Mesenchymal stem cell (in vitro differentiated cells and primary cell): ENCODE data around the gene EML6.
"Not testable (repeated sequence)": the region's sequence is repeated elsewhere in the genome, so short reads cannot be mapped to it uniquely, and the experiment has no call there.

Experiments
- DNase-seq: peaks from one replicate; pipeline ENCODE4 v3.0.0-alpha.2; 2013
- H2AFZ ChIP-seq: one replicate; pipeline ENCODE4 v1.6.1; 2013; ENCODE audit warnings: low read depth, mild to moderate bottlenecking, control low read depth, inconsistent platforms, low read length, moderate library complexity
- H2AK5ac ChIP-seq: 2 replicates; pipeline ENCODE4 v1.6.1; 2013; ENCODE audit warnings: low read length, moderate library complexity, mild to moderate bottlenecking, inconsistent platforms; ENCODE audit not compliant: severe bottlenecking
- H2BK120ac ChIP-seq: one replicate; pipeline ENCODE4 v1.6.1; 2013; ENCODE audit warnings: low read depth, mild to moderate bottlenecking, inconsistent platforms, low read length, moderate library complexity
- H2BK12ac ChIP-seq, 2 experiments: one replicate each; pipeline ENCODE4 v1.6.1; 2013; ENCODE audit warnings: inconsistent platforms in 2 of 2, low read length in 2 of 2, mild to moderate bottlenecking in 2 of 2, moderate library complexity in 2 of 2, control low read depth in 1 of 2
- H2BK15ac ChIP-seq: one replicate; pipeline ENCODE4 v1.6.1; 2013; ENCODE audit warnings: mild to moderate bottlenecking, low read depth, inconsistent platforms; ENCODE audit not compliant: poor library complexity, severe bottlenecking
- H2BK5ac ChIP-seq: 2 replicates; pipeline ENCODE4 v1.6.1; 2013; ENCODE audit warnings: low read depth, mild to moderate bottlenecking, low read length, control low read depth, inconsistent platforms; ENCODE audit not compliant: poor library complexity, severe bottlenecking
- H3K14ac ChIP-seq, 2 experiments: one replicate each; pipeline ENCODE4 v1.6.1; 2013; ENCODE audit warnings: inconsistent platforms in 2 of 2, low read length in 2 of 2, control low read depth in 1 of 2, mild to moderate bottlenecking in 1 of 2, moderate library complexity in 1 of 2
- H3K18ac ChIP-seq, 2 experiments: one replicate each; pipeline ENCODE4 v1.6.1; 2013; ENCODE audit warnings: inconsistent platforms in 2 of 2, low read length in 2 of 2, control low read depth in 1 of 2, low read depth in 1 of 2, mild to moderate bottlenecking in 1 of 2
- H3K23ac ChIP-seq, 2 experiments: one replicate each; pipeline ENCODE4 v1.6.1; 2013; ENCODE audit warnings: inconsistent platforms in 2 of 2, low read length in 2 of 2, mild to moderate bottlenecking in 2 of 2, moderate library complexity in 2 of 2, control low read depth in 1 of 2
- H3K27ac ChIP-seq: 2 replicates; pipeline ENCODE4 v1.5.1; 2013; ENCODE audit warnings: mild to moderate bottlenecking, moderate library complexity, low read length, control low read depth, inconsistent platforms; ENCODE audit not compliant: poor library complexity, severe bottlenecking
- H3K27me3 ChIP-seq, 2 experiments: 2 replicates each; pipeline versions ENCODE4 v1.6.1 to v1.7.0; 2013; ENCODE audit warnings: low read length in 2 of 2, mild to moderate bottlenecking in 2 of 2, moderate library complexity in 2 of 2, control low read depth in 1 of 2, inconsistent platforms in 1 of 2; ENCODE audit not compliant: control insufficient read depth in 1 of 2, insufficient read depth in 1 of 2
- H3K36me3 ChIP-seq, 2 experiments: 2 replicates each; pipeline versions ENCODE4 v1.6.1 to v1.7.0; 2013; ENCODE audit warnings: low read length in 2 of 2, control low read depth in 1 of 2, inconsistent platforms in 1 of 2, low read depth in 1 of 2, mild to moderate bottlenecking in 1 of 2; ENCODE audit not compliant: insufficient read depth in 2 of 2, control insufficient read depth in 1 of 2
- H3K4ac ChIP-seq, 2 experiments: one replicate each; pipeline ENCODE4 v1.6.1; 2013; ENCODE audit warnings: inconsistent platforms in 2 of 2, low read length in 2 of 2, mild to moderate bottlenecking in 2 of 2, moderate library complexity in 2 of 2, control low read depth in 1 of 2, low read depth in 1 of 2
- H3K4me1 ChIP-seq: 2 replicates; pipeline ENCODE4 v1.6.1; 2013; ENCODE audit warnings: low read depth, low read length, control low read depth; ENCODE audit not compliant: control insufficient read depth, insufficient read depth
- H3K4me2 ChIP-seq: 2 replicates; pipeline ENCODE4 v1.6.1; 2013; ENCODE audit warnings: low read length, mild to moderate bottlenecking, inconsistent platforms; ENCODE audit not compliant: poor library complexity, severe bottlenecking
- H3K4me3 ChIP-seq, 2 experiments: 2 replicates each; pipeline versions ENCODE4 v1.5.1 to v1.7.0; 2013; ENCODE audit warnings: low read length in 2 of 2, mild to moderate bottlenecking in 2 of 2, control low read depth in 1 of 2, low read depth in 1 of 2; ENCODE audit not compliant: insufficient read depth in 1 of 2
- H3K79me1 ChIP-seq: replicated peaks from 2 replicates; pipeline ENCODE4 v1.6.1; 2013; ENCODE audit warnings: mild to moderate bottlenecking, control low read depth, low read length, inconsistent platforms; ENCODE audit not compliant: poor library complexity, severe bottlenecking
- H3K9ac ChIP-seq: 2 replicates; pipeline ENCODE4 v1.7.0; 2013; ENCODE audit warnings: mild to moderate bottlenecking, low read length, moderate library complexity
- H3K9me3 ChIP-seq: 2 replicates; pipeline ENCODE4 v1.7.0; 2013; ENCODE audit warnings: mild to moderate bottlenecking, low read length; ENCODE audit not compliant: control insufficient read depth
- H4K8ac ChIP-seq: one replicate; pipeline ENCODE4 v1.6.1; 2013; ENCODE audit warnings: inconsistent platforms, mild to moderate bottlenecking, low read length, moderate library complexity
- H4K91ac ChIP-seq: one replicate; pipeline ENCODE4 v1.6.1; 2013; ENCODE audit warnings: mild to moderate bottlenecking, low read length, inconsistent platforms
- WGBS: methylation state at CpG from one replicate; pipeline ENCODE4 v1.1.7; 2013; ENCODE audit warnings: mixed read lengths; 5-methylcytosine and 5-hydroxymethylcytosine counted together

Gene EML6

DNA sequence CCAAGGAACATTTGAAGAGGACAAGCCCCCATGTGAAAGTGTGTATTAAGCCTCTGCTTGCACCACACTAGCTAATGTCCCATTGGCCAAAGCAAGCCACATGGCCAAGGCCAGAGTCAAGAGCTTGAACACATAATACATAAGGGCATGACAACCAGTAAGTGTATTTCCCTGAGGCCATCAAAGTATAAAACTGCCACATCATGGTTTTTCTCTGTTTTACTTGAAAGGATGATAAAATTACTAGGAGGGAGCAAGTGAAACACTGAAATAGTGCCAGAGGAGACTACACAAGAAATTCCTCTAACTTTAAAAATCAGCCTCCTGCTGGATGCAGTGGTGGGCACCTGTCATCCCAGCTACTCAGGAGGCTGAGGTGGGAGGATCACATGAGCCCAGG, 30.9 kb upstream of the EML6 start:
- Histone ChIP-seq H3K14ac (no peak overlapping the region), H3K18ac (no peak overlapping the region), H3K4me1 (no peaks in the 10 kb centered on the region), H3K27ac (no peak overlapping the region), H3K4me2 (no peak overlapping the region), H3K36me3 (no peaks in the 10 kb centered on the region), H3K9me3 (no peaks in the 10 kb centered on the region), H3K4me3 (no peak overlapping the region), H3K4ac (no peak overlapping the region), H2AK5ac (no peak overlapping the region), H3K79me1 (no peaks in the 10 kb centered on the region), H2BK12ac (no peak overlapping the region), H2BK5ac (no peak overlapping the region), H4K8ac (no peak overlapping the region), H3K23ac (no peak overlapping the region), H3K27me3 (peaks cover 0 to 1% of the 10 kb centered on the region in 2 experiments), H4K91ac (no peak overlapping the region), H2BK15ac (no peak overlapping the region), H3K9ac (no peak overlapping the region), H2AFZ (no peak overlapping the region), H2BK120ac (no peak overlapping the region)
- no peak for DNase-seq

GRCh38 chr2:54695378-54695777, 28.1 kb upstream of the EML6 start:
- H3K23ac ChIP-seq = no peak overlapping the region
- no peak overlapping the region for H4K8ac ChIP-seq
- no peak for DNase-seq
- no peak overlapping the region for H2BK15ac ChIP-seq
- no peaks in the 10 kb centered on the region for H3K36me3 ChIP-seq
- no peak overlapping the region for H3K27ac ChIP-seq
- H3K14ac ChIP-seq = no peak overlapping the region
- WGBS = 96% methylated on average over 3 of the region's 4 CpGs
- no peaks in the 10 kb centered on the region for H3K27me3 ChIP-seq
- no peak overlapping the region for H3K9ac ChIP-seq
- H2AK5ac ChIP-seq = no peak overlapping the region
- H3K4ac ChIP-seq = no peak overlapping the region
- H2AFZ ChIP-seq = no peak overlapping the region
- no peak overlapping the region for H4K91ac ChIP-seq
- H2BK5ac ChIP-seq = no peak overlapping the region
- no peak overlapping the region for H2BK120ac ChIP-seq
- H2BK12ac ChIP-seq = no peak overlapping the region
- H3K4me3 ChIP-seq = no peak overlapping the region
- no peaks in the 10 kb centered on the region for H3K79me1 ChIP-seq
- no peaks in the 10 kb centered on the region for H3K9me3 ChIP-seq
- H3K4me1 ChIP-seq = no peaks in the 10 kb centered on the region
- no peak overlapping the region for H3K4me2 ChIP-seq
- no peak overlapping the region for H3K18ac ChIP-seq

GRCh38 chr2:54697934-54698333, 25.5 kb upstream of the EML6 start:
- no peak overlapping the region for H2BK15ac ChIP-seq
- no peak overlapping the region for H3K4ac ChIP-seq
- H3K4me1 ChIP-seq = no peaks in the 10 kb centered on the region
- H4K91ac ChIP-seq = no peak overlapping the region
- no peak overlapping the region for H3K18ac ChIP-seq
- H3K27me3 ChIP-seq = no peaks in the 10 kb centered on the region
- H3K9me3 ChIP-seq = no peaks in the 10 kb centered on the region
- no peak overlapping the region for H2AK5ac ChIP-seq
- DNase-seq = no peak
- no peak overlapping the region for H3K23ac ChIP-seq
- H2BK12ac ChIP-seq = no peak overlapping the region
- H2BK5ac ChIP-seq = no peak overlapping the region
- H3K36me3 ChIP-seq = no peaks in the 10 kb centered on the region
- no peak overlapping the region for H3K27ac ChIP-seq
- no peak overlapping the region for H3K4me2 ChIP-seq
- no peak overlapping the region for H3K4me3 ChIP-seq
- H2BK120ac ChIP-seq = no peak overlapping the region
- no peak overlapping the region for H2AFZ ChIP-seq
- H4K8ac ChIP-seq = no peak overlapping the region
- H3K79me1 ChIP-seq = no peaks in the 10 kb centered on the region
- WGBS = no CpG with 5 or more reads among the region's 1 CpG
- no peak overlapping the region for H3K9ac ChIP-seq
- no peak overlapping the region for H3K14ac ChIP-seq

- not testable (repeated sequence) for H3K23ac ChIP-seq, H3K9ac ChIP-seq, H4K91ac ChIP-seq, H2BK12ac ChIP-seq, H3K36me3 ChIP-seq, H3K4me3 ChIP-seq, H2AFZ ChIP-seq, H3K4me1 ChIP-seq, H3K27me3 ChIP-seq, H3K9me3 ChIP-seq, H2AK5ac ChIP-seq, H2BK5ac ChIP-seq, H2BK15ac ChIP-seq, H2BK120ac ChIP-seq, H3K14ac ChIP-seq, H3K18ac ChIP-seq, H3K4ac ChIP-seq, H3K79me1 ChIP-seq, H3K27ac ChIP-seq, H3K4me2 ChIP-seq, H4K8ac ChIP-seq, DNase-seq
- 95% methylated on average over 31 of the region's 37 CpGs for WGBS
These were observed 24.5 kb upstream of the EML6 start for GRCh38 chr2:54698926-54699325.
